Erythroblast (primary cell): ENCODE results near the gene CA5A.
A peak's percentile ranks its signal among the peaks of the same experiment; 100 is the strongest.

Source experiments
- GATA1 ChIP-seq: IDR thresholded peaks from 2 replicates; pipeline ENCODE4 v1.6.1; 2011; ENCODE audit warnings: low read depth, mild to moderate bottlenecking, control low read depth, low read length, moderate library complexity
- POLR2A ChIP-seq: IDR thresholded peaks from 2 replicates; pipeline ENCODE4 v1.6.1; 2011; ENCODE audit warnings: mild to moderate bottlenecking, low read length

DNA sequence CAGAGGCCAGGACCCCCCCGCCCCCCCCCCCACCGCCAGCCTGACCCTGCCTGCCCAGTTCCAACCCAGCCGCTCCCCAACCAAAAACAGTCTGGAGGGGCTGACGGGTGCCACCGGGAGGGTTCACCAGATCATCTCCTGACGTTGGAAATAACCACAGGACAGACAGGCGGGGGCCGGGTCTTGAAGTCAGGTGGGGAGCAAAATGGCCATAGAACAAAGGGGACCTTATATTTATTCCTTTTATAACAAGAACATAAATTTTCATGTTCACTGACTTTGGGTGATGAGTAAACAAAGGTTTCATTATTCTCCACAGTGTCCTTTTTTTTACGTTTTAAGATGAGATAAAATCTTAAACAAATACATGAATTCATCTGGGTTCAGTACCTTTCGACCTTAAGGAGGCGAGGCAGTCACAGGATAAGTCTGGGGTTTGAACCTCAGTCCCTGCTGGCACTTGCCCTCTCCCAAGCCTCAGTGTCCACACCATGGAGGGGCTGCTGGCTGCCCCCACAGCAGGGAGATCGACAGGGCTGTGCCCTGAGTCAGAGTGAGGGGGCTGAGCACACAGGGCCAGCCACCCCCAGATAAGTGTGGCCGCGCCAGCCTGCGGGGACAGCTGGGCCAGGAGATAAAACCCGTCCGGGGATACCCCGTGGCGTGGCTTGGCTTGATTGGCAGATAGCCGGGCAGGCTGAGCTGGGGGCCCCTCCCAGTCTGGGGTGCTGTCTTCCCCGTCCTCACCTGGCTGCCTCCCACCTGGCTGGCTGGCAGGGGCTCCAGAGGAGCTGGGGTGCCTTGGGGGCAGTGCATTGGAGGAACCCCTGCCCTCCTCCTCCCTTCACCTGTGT, 82.0 kb downstream of the CA5A start:
- TF ChIP-seq POLR2A: peak; percentile 85
- peak; percentile 96 for TF ChIP-seq GATA1
